HCT116 (cell line): ENCODE data around the gene IGF2.

Experiments
- CTCF ChIP-seq, 3 experiments: fragments of 200-600 bp in 1 of 3; sonication (generic) in 1 of 3; IDR thresholded peaks in 2 of 3; conservative IDR thresholded peaks in 1 of 3; 2 replicates each; pipeline ENCODE4 v1.5.1; 2012 to 2017; ENCODE audit warnings: low read depth in 2 of 3, low read length in 2 of 3, antibody characterized with exemption in 1 of 3, borderline replicate concordance in 1 of 3, control low read depth in 1 of 3, mild to moderate bottlenecking in 1 of 3, mixed read lengths in 1 of 3, mixed run types in 1 of 3, moderate library complexity in 1 of 3; ENCODE audit not compliant: insufficient read depth in 1 of 3
- EZH2 ChIP-seq: fragments of 200-600 bp; sonication (generic); IDR thresholded peaks from 2 replicates; pipeline ENCODE4 v1.6.1; 2017; ENCODE audit warnings: antibody characterized with exemption, mixed run types
- SIN3A ChIP-seq: IDR thresholded peaks from 2 replicates; pipeline ENCODE4 v1.6.1; 2012; ENCODE audit warnings: low read depth
- ZFX ChIP-seq: fragments of 450-650 bp; IDR thresholded peaks from 2 replicates; pipeline ENCODE4 v1.6.1; 2017

DNA sequence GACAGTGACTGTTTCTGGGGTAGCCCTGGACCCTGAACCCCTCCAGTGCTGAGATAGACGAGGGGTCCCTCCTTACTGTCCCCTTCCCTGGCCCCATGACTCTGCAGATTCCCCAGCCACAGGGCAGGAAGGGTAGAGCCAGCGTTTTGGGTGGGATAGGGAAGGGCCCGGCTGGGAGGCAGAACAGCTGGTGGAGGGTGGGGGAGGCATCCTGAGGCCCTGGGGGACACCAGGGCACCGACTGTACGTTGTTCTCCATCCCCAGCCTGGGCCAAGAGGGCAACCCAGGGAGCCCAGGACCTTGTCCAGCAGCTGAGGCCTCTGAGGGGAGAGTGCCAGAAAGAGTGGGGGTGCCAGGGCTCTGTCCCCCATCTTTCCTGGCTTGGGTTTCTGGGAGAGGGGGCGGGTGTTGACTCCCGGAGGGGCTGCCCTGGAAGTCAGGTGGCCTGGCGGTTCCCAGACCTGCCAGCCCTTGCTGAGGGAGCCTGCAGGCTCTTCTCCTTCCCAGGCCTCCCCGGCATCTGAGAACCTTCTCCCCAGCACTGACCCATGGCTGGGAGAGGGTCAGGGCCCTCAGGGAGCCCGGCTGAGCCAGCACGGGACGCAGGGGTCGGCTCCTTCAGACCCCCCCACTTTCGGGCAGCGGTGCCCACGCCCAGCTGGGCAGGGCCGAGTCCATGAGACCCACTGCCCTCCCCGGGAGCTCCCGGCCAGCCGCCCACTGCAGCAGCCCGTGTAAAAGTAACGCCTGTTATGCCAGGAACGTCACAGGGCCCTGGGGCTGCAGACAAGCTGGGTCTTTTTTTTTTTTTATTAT, 30.3 kb downstream of the IGF2 start:
- no peak for TF ChIP-seq SIN3A
- no peak for TF ChIP-seq CTCF (IDR thresholded peaks at IDR 0.05 in 2 of 3, conservative IDR thresholded peaks at IDR 0.05 in 1 of 3; ENCODE audit: borderline replicate concordance in 1 of 3, insufficient read depth in 1 of 3, low read depth in 2 of 3, low read length in 2 of 3)
- no peak for TF ChIP-seq EZH2
- TF ChIP-seq ZFX, result no peak
